Cardiac fibroblast (primary cell): ENCODE data around the gene MMP24.

Source experiments
- DNase-seq, 2 donors: peaks; one replicate each; pipeline versions ENCODE4 v3.0.0 to v3.0.0-alpha.2; 2010; ENCODE audit warnings: low read depth in 2 of 2
- H3K4me3 ChIP-seq, 2 donors: replicated peaks in 1 of 2; 1 replicate in 1 of 2; 2 replicates in 1 of 2; pipeline ENCODE4 v1.5.1; 2011; ENCODE audit warnings: low read depth in 2 of 2, low read length in 2 of 2, mild to moderate bottlenecking in 2 of 2, moderate library complexity in 1 of 2
- TF ChIP-seq, protein P1 (sequence below): IDR thresholded peaks from one replicate; pipeline ENCODE4 v1.5.1; 2011; ENCODE audit warnings: low read depth, mild to moderate bottlenecking, low read length, inconsistent platforms

MMP24 gene

DNA sequence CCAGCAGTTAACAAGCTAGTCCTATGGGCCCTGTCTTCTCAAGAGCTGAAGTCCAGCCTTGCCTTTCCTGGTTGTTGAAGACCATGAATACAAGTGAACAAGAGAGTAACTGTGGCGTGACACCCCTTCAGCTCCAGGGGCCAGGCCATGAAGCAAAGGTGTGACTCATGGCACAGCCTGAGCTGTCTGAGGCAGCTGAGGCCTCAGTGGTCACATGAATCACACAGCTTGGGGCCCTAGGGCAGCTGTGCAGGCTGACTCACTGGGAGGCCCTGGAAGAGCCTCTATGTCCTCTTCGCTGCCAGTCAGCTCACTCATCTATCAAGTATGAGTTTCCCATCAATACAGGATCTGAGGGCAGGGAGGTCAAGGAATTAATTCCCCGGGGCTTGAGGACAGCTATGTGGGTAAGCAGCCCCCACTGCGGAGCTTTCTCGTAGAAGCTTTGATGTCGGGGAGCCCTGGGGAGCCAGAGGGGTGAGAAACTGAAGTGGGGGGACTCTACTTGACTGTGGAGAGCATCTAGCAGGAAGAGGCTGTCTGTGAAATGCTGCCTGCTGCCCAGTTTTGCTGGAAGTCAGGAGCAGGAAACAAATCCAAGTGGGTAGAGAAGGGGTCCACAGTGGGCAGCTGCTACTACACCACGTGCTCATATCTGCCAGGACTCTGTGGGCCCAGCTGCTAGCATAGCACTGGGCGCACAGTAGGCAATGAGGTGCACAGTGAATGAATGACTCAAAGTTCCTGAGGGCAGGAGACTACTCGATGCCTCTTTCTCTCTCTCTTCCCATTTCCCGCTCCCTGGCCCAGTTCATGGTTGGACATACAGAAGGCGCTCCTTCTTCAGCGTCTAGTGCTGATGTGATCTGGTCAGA is 79.4 kb downstream of the MMP24 start:
- no peak overlapping the region for H3K4me3 ChIP-seq
- TF ChIP-seq, protein P1, sequence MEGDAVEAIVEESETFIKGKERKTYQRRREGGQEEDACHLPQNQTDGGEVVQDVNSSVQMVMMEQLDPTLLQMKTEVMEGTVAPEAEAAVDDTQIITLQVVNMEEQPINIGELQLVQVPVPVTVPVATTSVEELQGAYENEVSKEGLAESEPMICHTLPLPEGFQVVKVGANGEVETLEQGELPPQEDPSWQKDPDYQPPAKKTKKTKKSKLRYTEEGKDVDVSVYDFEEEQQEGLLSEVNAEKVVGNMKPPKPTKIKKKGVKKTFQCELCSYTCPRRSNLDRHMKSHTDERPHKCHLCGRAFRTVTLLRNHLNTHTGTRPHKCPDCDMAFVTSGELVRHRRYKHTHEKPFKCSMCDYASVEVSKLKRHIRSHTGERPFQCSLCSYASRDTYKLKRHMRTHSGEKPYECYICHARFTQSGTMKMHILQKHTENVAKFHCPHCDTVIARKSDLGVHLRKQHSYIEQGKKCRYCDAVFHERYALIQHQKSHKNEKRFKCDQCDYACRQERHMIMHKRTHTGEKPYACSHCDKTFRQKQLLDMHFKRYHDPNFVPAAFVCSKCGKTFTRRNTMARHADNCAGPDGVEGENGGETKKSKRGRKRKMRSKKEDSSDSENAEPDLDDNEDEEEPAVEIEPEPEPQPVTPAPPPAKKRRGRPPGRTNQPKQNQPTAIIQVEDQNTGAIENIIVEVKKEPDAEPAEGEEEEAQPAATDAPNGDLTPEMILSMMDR, result no peak
- peak; percentile 95 to 99 for DNase-seq

DNA sequence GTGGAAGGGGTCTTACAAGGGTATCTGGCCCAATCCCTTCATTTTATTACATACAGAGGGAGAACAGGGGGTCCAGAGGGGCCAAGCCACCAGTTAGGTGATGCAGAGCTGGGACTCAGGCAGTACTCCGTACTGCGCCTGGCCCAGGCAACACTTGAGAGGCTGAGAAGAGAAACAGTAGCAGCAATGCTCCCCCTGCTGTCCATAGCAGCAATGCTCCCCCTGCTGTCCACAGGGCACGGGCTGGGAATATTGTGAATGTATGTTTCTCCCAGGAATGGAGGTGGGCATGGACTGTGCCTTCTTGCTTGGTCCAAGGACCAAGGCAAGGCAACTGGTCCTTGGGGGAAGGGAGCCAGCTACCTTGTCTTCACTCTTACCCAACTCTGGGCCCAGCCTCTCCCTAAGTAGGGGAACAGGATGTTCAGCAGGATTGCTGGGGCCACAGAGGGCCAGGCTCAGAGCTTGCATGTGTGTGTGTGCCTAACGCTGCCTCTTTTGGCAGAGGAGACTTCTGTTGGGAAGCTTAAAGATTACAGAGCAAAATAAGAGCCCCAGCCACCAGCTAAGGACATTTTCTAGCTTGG is 80.5 kb downstream of the MMP24 start:
- no peak overlapping the region for H3K4me3 ChIP-seq
- peak; percentile 88 to 91 for DNase-seq
- TF ChIP-seq, protein P1, result peak; percentile 94

DNA sequence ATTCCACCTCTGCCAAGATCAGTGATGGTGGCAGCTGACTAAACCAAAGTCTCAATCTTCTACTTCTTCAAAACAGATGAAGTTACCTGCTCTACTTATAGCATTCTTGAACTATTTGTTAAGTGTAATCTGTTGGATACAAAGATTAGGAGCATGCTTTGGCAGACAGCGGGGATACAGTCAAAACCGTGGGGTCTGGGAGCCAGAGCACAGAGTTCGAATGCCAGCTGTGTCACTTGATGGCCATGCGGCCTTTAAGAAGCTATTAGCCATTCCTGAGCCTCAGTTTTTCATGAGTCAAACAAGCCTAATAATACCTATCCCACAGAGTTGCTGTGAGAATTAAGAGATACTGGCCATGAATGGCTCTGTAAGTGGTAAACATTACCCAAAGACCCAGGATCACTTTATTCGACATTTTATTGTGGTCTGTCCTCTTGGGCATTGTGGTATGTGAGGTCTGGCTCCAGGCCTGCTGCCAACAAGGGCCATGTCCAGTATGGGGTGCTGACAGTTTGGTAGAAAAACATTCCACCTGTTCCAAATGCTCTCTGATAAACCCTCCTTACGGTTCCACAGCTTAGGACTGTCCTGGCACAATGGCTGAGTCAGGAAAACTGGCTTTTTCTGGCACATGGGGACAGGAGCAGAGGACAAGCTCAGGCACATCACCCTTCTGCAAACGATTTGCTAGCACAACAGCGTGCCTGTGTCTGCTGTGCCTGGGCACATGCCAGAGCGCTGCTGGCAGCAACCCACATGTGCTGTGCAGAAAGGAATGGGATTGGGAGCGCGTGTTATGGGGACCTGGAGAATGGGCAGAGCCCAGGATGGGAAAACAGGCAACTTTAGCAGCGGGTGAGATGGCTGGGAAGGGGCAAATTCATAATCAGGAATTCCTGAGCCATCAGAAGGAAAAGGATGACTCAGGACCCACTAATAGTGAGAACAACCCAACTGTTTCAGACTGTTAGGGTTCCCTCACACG is 81.5 kb downstream of the MMP24 start:
- no peak overlapping the region for H3K4me3 ChIP-seq
- TF ChIP-seq, protein P1, result no peak
- peak; percentile 72 to 82 for DNase-seq

DNA sequence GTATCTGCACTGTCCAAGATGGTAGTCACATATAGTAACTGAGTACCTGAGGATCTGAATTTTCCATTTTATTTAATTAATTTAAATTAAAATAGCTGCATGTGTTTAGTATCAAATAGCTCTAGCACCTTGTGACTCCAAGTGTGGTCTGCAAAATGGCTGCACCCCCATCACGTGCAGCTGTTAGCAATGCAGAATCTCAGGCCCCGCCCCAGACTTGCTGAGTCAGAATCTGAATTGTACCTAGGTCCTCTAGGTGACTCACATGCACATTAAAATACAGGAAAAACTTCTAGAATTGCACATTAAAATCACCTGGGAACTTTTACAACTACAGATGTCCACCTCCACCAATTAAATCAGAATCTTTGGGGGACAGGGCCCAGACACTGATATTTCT is 84.9 kb downstream of the MMP24 start:
- DNase-seq, result peak in 1 of 2 donors; percentile 73
- TF ChIP-seq, protein P1, result no peak
- H3K4me3 ChIP-seq, result no peak overlapping the region

DNA sequence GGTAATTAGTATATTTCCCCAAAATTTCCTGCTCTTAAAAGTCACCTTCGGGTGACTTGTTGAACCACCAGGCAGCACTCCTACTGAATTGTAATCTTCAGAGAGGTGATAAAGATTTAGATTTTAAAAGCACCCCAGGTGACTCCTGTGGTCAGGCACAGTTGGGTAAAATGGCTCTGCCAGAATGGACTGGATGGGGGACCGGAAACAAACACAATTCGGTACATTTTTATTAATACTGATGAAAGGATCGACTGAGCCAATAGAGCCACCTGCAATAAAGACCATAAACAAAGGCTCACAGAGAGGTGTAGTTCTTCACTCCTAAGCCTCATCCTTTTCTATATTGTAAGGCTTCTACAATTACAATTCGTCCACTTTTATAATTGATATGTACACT is 85.3 kb downstream of the MMP24 start:
- no peak for DNase-seq
- TF ChIP-seq, protein P1, result no peak
- no peak overlapping the region for H3K4me3 ChIP-seq

DNA sequence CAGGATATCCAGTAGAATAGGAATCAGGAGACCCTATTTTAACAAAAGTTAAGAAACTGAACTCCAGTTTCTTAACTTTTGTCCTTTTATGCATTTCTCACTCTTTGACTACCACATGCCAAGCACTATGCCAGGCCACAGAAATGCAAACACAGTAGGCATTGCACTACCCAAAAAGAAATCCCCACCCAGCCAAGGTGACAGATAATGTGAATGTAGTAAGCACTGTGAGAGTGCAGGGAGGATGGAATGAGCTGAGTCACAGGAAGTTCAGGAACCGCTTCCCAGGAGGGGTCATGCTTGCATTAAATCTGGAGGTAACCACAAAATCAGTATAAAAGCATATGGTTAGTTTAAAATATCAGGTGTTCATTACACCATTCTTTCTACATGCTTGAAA is 85.8 kb downstream of the MMP24 start:
- peak; percentile 76 to 91 for DNase-seq
- TF ChIP-seq, protein P1, result no peak

More for the DNA sequence above, 85.8 kb downstream of the MMP24 start:
- H3K4me3 ChIP-seq, result no peak overlapping the region
